ENCODE results near the gene NHERF1. TPM values are rescaled to one million over a fixed set of nuclear protein-coding genes. Genes with fewer than 3 reads are reported as not detected.

The NHERF1 gene
- total and polyA plus RNA-seq, 2 of the 8 experiments (the other 6 are each of a cell fraction or from before 2014, with no cell fraction given): 92.9 to 99.2 TPM

DNA sequence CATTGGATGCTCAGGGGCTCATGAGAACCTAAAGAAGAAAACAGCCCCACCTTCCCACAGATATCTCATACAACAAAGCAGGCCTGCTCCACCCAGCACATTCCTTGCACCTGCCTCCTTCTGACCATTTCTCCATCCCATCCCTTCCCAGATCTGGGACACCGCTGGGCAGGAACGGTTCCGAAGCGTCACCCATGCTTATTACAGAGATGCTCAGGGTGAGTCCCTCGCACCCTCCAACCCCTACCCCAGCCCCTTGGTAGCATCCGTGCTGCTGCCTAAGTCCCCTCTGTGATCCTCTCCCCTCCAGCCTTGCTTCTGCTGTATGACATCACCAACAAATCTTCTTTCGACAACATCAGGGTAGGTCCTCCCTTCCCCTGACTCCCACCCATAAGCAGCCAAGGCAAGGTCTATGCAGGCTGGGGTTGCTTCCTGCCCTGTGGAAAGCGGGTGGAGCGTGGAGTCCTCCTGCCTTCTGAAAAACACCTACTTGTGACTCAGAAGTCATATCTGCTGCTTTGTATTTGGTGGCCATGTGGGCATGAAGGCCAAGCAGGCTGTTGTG lies 5.4 kb upstream of the NHERF1 start:
- no peak overlapping the region for H4K91ac ChIP-seq (replicated peaks; ENCODE audit: insufficient read length, low read length)
- H3K4me1 ChIP-seq (replicated peaks in 1 of 4; ENCODE audit: control insufficient read depth in 3 of 4, insufficient read depth in 4 of 4, low read length in 3 of 4): peaks cover 10 to 34% (median 21%) of the 10 kb centered on the region in 4 experiments
- H3K18ac ChIP-seq (ENCODE audit: extremely low read depth, low read length): no peak overlapping the region
- H2BK15ac ChIP-seq (ENCODE audit: low read length): peak overlapping the region; percentile 53; the same call in 1 of the 2 replicates
- no peak overlapping the region; the same call in 1 of the 2 replicates for H2BK12ac ChIP-seq (ENCODE audit: low read depth, low read length)
- no peak overlapping the region for H3K4me3 ChIP-seq (ENCODE audit: extremely low read depth in 1 of 4, insufficient read depth in 2 of 4, low read depth in 3 of 4, low read length in 4 of 4)
- 0 out of 2 replicates have a peak overlapping the region, but pooled peaks have one; percentile 8 for H4K8ac ChIP-seq (ENCODE audit: extremely low read depth, insufficient read depth, low read length)
- no peak overlapping the region for H2AFZ ChIP-seq (ENCODE audit: low read length)
- no peak overlapping the region for H3K56ac ChIP-seq (replicated peaks; ENCODE audit: insufficient read length, low read depth, low read length)
- FAIRE-seq (no peak), DNase-seq (ENCODE audit: low read depth in 1 of 2, low spot score in 2 of 2) (no peak)
- H3K36me3 ChIP-seq (ENCODE audit: control insufficient read depth in 2 of 4, insufficient read depth in 4 of 4, low read length in 3 of 4): no peaks in the 10 kb centered on the region
- H2BK120ac ChIP-seq (replicated peaks; ENCODE audit: low read depth, low read length): no peak overlapping the region
- no peak overlapping the region for H3K14ac ChIP-seq (ENCODE audit: insufficient read length)
- no peak overlapping the region for H3K23ac ChIP-seq (ENCODE audit: insufficient read length)
- POLR2A ChIA-PET (ENCODE audit: partially characterized antibody): interaction anchor here (1.8 kb wide), 1 partner anchor 28 kb away, joined by 4 read pairs; no protein-coding TSS in a partner anchor
- H3K4ac ChIP-seq (replicated peaks; ENCODE audit: insufficient read length, low read depth, low read length): peak overlapping the region; percentile 8
- H3K9ac ChIP-seq (replicated peaks in 1 of 4; ENCODE audit: extremely low read depth in 1 of 4, low read depth in 3 of 4, low read length in 3 of 4): no peak overlapping the region
- H2AK5ac ChIP-seq (ENCODE audit: low read depth, low read length): 0 out of 2 replicates have a peak overlapping the region, but pooled peaks have one; percentile 56
- H3K27me3 ChIP-seq (replicated peaks in 1 of 4; ENCODE audit: control insufficient read depth in 3 of 4, extremely low read depth in 1 of 4, insufficient read depth in 3 of 4, low read length in 3 of 4): peaks cover 0 to 3% (median 0%) of the 10 kb centered on the region in 4 experiments; a peak in 2 of 7 replicates
- H2BK5ac ChIP-seq (ENCODE audit: low read depth, low read length): no peak overlapping the region
- peak overlapping the region; percentile 43; the same call in 1 of the 2 replicates for H2BK20ac ChIP-seq (ENCODE audit: low read length)
- H3K79me1 ChIP-seq (ENCODE audit: low read depth, low read length): no peaks in the 10 kb centered on the region
- no peaks in the 10 kb centered on the region for H4K20me1 ChIP-seq (replicated peaks in 1 of 2; ENCODE audit: control insufficient read depth in 1 of 2, insufficient read depth in 2 of 2, low read length in 2 of 2)
- CTCF ChIA-PET (ENCODE audit: partially characterized antibody): interaction anchor here (0.9 to 3.2 kb wide), 8 partner anchors 9 to 86 kb away, joined by 3 to 23 read pairs (median 4); no protein-coding TSS in a partner anchor
- WGBS, 2 experiments (ENCODE audit: extremely low coverage in 1 of 2, insufficient coverage in 1 of 2, insufficient read length in 1 of 2, insufficient replicate concordance in 2 of 2, low coverage in 1 of 2, low lambda C conversion rate in 2 of 2, missing lambda C conversion rate in 1 of 2): 83% methylated on average over 8 of the region's 9 CpGs; no CpG with 5 or more reads in 1 of the 2 experiments
- H3K4me2 ChIP-seq (ENCODE audit: insufficient read depth in 1 of 2, low read depth in 2 of 2, low read length in 2 of 2): no peak overlapping the region
- H3K9me3 ChIP-seq (ENCODE audit: insufficient read depth in 2 of 2, low read depth in 1 of 2, low read length in 1 of 2): no peaks in the 10 kb centered on the region
- H3K23me2 ChIP-seq (ENCODE audit: low read depth, low read length): peaks cover 2% of the 10 kb centered on the region; the same call in 1 of the 2 replicates
- no peak overlapping the region for H3K27ac ChIP-seq (ENCODE audit: low read depth, low read length)
- no peaks in the 10 kb centered on the region for H3K79me2 ChIP-seq (ENCODE audit: control insufficient read depth in 1 of 2, insufficient read depth in 2 of 2, low read length in 2 of 2)
- H4K5ac ChIP-seq (ENCODE audit: insufficient read length, low read depth, low read length): no peak overlapping the region
- TF ChIP-seq SP2 (IDR thresholded peaks at IDR 0.05; ENCODE audit: low read length) (no peak), NRF1 (IDR thresholded peaks at IDR 0.05; ENCODE audit: low read depth, low read length) (no peak), GTF2F1 (IDR thresholded peaks at IDR 0.05; ENCODE audit: borderline replicate concordance, low read depth, low read length) (no peak), TBP (IDR thresholded peaks at IDR 0.05; ENCODE audit: low read depth, low read length) (no peak), SAP30 (IDR thresholded peaks at IDR 0.05; ENCODE audit: insufficient read depth, insufficient replicate concordance, low read length) (no peak), SUZ12 (IDR thresholded peaks at IDR 0.05; ENCODE audit: low read length) (no peak), RAD21 (IDR thresholded peaks at IDR 0.05 in 1 of 2, conservative IDR thresholded peaks at IDR 0.05 in 1 of 2; ENCODE audit: low read depth in 2 of 2, low read length in 2 of 2) (no peak), POU5F1 (IDR thresholded peaks at IDR 0.05; ENCODE audit: low read depth, low read length) (no peak)
- TF ChIP-seq, protein P1, sequence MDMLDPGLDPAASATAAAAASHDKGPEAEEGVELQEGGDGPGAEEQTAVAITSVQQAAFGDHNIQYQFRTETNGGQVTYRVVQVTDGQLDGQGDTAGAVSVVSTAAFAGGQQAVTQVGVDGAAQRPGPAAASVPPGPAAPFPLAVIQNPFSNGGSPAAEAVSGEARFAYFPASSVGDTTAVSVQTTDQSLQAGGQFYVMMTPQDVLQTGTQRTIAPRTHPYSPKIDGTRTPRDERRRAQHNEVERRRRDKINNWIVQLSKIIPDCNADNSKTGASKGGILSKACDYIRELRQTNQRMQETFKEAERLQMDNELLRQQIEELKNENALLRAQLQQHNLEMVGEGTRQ (IDR thresholded peaks at IDR 0.05; ENCODE audit: low read length): no peak
- TF ChIP-seq, protein P2, sequence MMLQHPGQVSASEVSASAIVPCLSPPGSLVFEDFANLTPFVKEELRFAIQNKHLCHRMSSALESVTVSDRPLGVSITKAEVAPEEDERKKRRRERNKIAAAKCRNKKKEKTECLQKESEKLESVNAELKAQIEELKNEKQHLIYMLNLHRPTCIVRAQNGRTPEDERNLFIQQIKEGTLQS (IDR thresholded peaks at IDR 0.05; ENCODE audit: insufficient read depth, low read depth, low read length): no peak

Measured in H1 (cell line).